GM21529 (cell line): Measurements from ENCODE around the gene GMCL1.
"Not testable (repeated sequence)": the region's sequence is repeated elsewhere in the genome, so short reads cannot be mapped to it uniquely, and the experiment has no call there.

Source experiments
- ATAC-seq: cut with Tn5 transposase; IDR thresholded peaks from one replicate; pipeline ENCODE4 v1.9.1; 2021; ENCODE audit not compliant: unreplicated experiment

Gene GMCL1

GRCh38 chr2:69807821-69808540, 21.5 kb upstream of the GMCL1 start:
- no peak for ATAC-seq

- ATAC-seq: no peak
Measured at GRCh38 chr2:69810550-69810949, 18.9 kb upstream of the GMCL1 start.

GRCh38 chr2:69811018-69811417, 18.4 kb upstream of the GMCL1 start:
- ATAC-seq: no peak

- ATAC-seq: no peak
Measured at GRCh38 chr2:69811591-69811990, 17.9 kb upstream of the GMCL1 start.

GRCh38 chr2:69815717-69816116, 13.7 kb upstream of the GMCL1 start:
- no peak for ATAC-seq

GRCh38 chr2:69816923-69817542, 12.4 kb upstream of the GMCL1 start:
- ATAC-seq: no peak

GRCh38 chr2:69817729-69818501, 11.5 kb upstream of the GMCL1 start:
- no peak for ATAC-seq

- no peak for ATAC-seq
Measured at GRCh38 chr2:69827796-69828540, 1.5 kb upstream of the GMCL1 start.

GRCh38 chr2:69828938-69829255, 563 bp upstream of the GMCL1 start:
- ATAC-seq: no peak

- peak; percentile 33 for ATAC-seq
Measured at GRCh38 chr2:69830045-69830905, 815 bp downstream of the GMCL1 start.

- ATAC-seq: not testable (repeated sequence)
Measured at GRCh38 chr2:69830906-69831241, 1.4 kb downstream of the GMCL1 start.

- ATAC-seq: no peak
Measured at GRCh38 chr2:69831354-69831905, 2.0 kb downstream of the GMCL1 start.

- ATAC-seq: no peak
Measured at GRCh38 chr2:69833752-69834151, 4.3 kb downstream of the GMCL1 start.

GRCh38 chr2:69835666-69836065, 6.2 kb downstream of the GMCL1 start:
- ATAC-seq: no peak

GRCh38 chr2:69836316-69836715, 6.9 kb downstream of the GMCL1 start:
- no peak for ATAC-seq

- no peak for ATAC-seq
Measured at GRCh38 chr2:69837533-69837932, 8.1 kb downstream of the GMCL1 start.

GRCh38 chr2:69843993-69844392, 14.5 kb downstream of the GMCL1 start:
- no peak for ATAC-seq

- ATAC-seq: no peak
Measured at GRCh38 chr2:69844560-69844959, 15.1 kb downstream of the GMCL1 start.

- ATAC-seq: no peak
Measured at GRCh38 chr2:69846182-69847067, 17.0 kb downstream of the GMCL1 start.
